ENCODE measurements around the gene ADARB2.

ADARB2 gene

DNA sequence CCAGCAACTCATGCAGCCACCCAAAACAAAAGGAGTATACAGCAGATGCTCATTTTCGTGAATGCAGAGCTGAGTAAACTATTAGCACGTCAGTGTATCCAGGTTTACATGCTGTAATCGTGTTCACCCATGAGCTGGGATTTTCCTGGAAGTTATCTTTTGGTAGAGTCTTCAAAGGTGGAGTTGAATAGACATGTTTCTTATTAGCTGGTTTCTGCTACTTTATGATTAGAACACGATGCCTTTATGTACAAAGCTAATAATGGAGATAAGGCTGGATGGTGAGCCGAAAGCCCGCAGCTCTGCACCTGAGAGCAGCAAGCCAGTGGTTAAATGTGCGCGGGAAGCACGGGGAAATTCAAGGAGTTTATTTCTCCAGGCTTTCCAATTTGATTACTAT, 123.8 kb downstream of the ADARB2 start:
- H3K27ac ChIP-seq = no peak overlapping the region
- POLR2A ChIA-PET (ENCODE audit: low non-redundant PET) = no interaction called here
- CTCF ChIA-PET = no interaction called here
- no peak for DNase-seq (ENCODE audit: low spot score)
- TF ChIP-seq, protein P1, sequence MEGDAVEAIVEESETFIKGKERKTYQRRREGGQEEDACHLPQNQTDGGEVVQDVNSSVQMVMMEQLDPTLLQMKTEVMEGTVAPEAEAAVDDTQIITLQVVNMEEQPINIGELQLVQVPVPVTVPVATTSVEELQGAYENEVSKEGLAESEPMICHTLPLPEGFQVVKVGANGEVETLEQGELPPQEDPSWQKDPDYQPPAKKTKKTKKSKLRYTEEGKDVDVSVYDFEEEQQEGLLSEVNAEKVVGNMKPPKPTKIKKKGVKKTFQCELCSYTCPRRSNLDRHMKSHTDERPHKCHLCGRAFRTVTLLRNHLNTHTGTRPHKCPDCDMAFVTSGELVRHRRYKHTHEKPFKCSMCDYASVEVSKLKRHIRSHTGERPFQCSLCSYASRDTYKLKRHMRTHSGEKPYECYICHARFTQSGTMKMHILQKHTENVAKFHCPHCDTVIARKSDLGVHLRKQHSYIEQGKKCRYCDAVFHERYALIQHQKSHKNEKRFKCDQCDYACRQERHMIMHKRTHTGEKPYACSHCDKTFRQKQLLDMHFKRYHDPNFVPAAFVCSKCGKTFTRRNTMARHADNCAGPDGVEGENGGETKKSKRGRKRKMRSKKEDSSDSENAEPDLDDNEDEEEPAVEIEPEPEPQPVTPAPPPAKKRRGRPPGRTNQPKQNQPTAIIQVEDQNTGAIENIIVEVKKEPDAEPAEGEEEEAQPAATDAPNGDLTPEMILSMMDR (conservative IDR thresholded peaks at IDR 0.05; ENCODE audit: low read depth) = no peak

GRCh38 chr10:1612908-1613307, 124.4 kb downstream of the ADARB2 start:
- CTCF ChIA-PET = no interaction called here
- TF ChIP-seq, protein P1 (conservative IDR thresholded peaks at IDR 0.05; ENCODE audit: low read depth) = no peak
- POLR2A ChIA-PET (ENCODE audit: low non-redundant PET) = no interaction called here
- no peak overlapping the region for H3K27ac ChIP-seq
- DNase-seq (ENCODE audit: low spot score) = no peak

GRCh38 chr10:1611936-1612550, 125.3 kb downstream of the ADARB2 start:
- TF ChIP-seq, protein P1 (conservative IDR thresholded peaks at IDR 0.05; ENCODE audit: low read depth) = no peak
- CTCF ChIA-PET = no interaction called here
- POLR2A ChIA-PET (ENCODE audit: low non-redundant PET) = no interaction called here

DNA sequence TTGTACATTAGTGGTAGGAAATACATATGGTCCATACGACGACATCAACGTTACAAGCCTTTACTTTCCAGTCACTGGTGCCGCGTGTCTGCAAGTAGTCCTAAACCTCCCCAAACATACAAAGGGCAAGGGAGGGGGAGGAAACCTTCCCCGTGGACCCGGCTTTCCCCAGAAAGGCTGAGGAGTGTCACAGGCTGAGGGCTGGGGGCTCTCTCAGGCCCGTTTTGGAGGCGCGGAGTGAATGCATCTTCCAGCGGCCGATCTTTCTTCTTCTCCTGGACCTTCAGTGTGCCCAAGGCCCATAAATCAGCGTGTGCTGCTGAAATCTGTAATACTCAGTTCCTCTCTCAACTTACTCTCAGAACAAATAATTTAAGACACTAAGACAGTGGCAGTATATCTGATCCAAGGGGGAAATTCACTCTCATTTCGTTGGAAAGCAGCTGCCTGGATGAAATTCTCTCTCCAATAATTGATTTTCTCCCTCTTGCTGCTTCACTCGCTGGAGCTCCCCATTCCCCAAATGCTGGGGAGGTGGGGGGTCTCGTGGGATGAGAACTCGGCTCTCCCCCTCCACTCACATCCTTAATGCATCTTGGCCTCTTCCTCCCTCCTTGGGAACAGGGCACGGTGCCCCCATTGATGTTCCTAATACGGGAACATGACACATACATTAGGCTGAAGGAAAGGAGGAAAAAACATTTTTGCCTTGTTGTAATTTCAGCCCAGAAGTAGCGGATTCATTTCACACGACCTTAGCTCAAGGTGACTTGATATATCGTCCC, 126.1 kb downstream of the ADARB2 start:
- DNase-seq (ENCODE audit: low spot score) = no peak
- TF ChIP-seq, protein P1 (conservative IDR thresholded peaks at IDR 0.05; ENCODE audit: low read depth) = no peak
- ChIA-PET POLR2A (ENCODE audit: low non-redundant PET) (no interaction called here), CTCF (no interaction called here)
- H3K27ac ChIP-seq = no peak overlapping the region

More at GRCh38 chr10:1611936-1612550, 125.3 kb downstream of the ADARB2 start:
- H3K27ac ChIP-seq = no peak overlapping the region
- no peak for DNase-seq (ENCODE audit: low spot score)

GRCh38 chr10:1609648-1609970, 127.7 kb downstream of the ADARB2 start:
- ChIA-PET CTCF (no interaction called here), POLR2A (ENCODE audit: low non-redundant PET) (no interaction called here)
- TF ChIP-seq, protein P1 (conservative IDR thresholded peaks at IDR 0.05; ENCODE audit: low read depth) = no peak
- DNase-seq (ENCODE audit: low spot score) = no peak
- H3K27ac ChIP-seq = no peak overlapping the region

- TF ChIP-seq, protein P1 (conservative IDR thresholded peaks at IDR 0.05; ENCODE audit: low read depth) = no peak
- CTCF ChIA-PET = no interaction called here
- no peak for DNase-seq (ENCODE audit: low spot score)
- no peak overlapping the region for H3K27ac ChIP-seq
- POLR2A ChIA-PET (ENCODE audit: low non-redundant PET) = no interaction called here
Measured at GRCh38 chr10:1608851-1609647, 128.3 kb downstream of the ADARB2 start.
